ENCODE results near the gene GPR37.

GPR37 gene

GRCh38 chr7:124784879-124785818 is 19.6 kb upstream of the GPR37 start:
- no peak overlapping the region for H3K27ac ChIP-seq (ENCODE audit: low read length, poor library complexity, severe bottlenecking)
- H3K9me3 ChIP-seq (ENCODE audit: control insufficient read depth, low read length) = no peaks in the 10 kb centered on the region
- 39% methylated on average over 6 of the region's 9 CpGs for WGBS
- no peak overlapping the region for H2BK15ac ChIP-seq (ENCODE audit: low read depth, poor library complexity, severe bottlenecking)
- no peaks in the 10 kb centered on the region for H3K79me1 ChIP-seq (replicated peaks; ENCODE audit: low read length, poor library complexity, severe bottlenecking)
- no peak overlapping the region for H3K4me3 ChIP-seq (ENCODE audit: insufficient read depth in 1 of 2, low read depth in 1 of 2, low read length in 2 of 2)
- H2BK12ac ChIP-seq (ENCODE audit: low read length in 2 of 2) = no peak overlapping the region
- peak overlapping the region in 1 of 2 experiments; percentile 58 for H3K4ac ChIP-seq (ENCODE audit: low read depth in 1 of 2, low read length in 2 of 2)
- no peak overlapping the region for H2BK120ac ChIP-seq (ENCODE audit: low read depth, low read length)
- H3K23ac ChIP-seq (ENCODE audit: low read length in 2 of 2) = no peak overlapping the region
- H3K4me2 ChIP-seq (ENCODE audit: low read length, poor library complexity, severe bottlenecking) = no peak overlapping the region
- peak; percentile 71 for DNase-seq
- H3K27me3 ChIP-seq (ENCODE audit: control insufficient read depth in 1 of 2, insufficient read depth in 1 of 2, low read length in 2 of 2) = no peaks in the 10 kb centered on the region
- peak overlapping the region; percentile 80 for H4K8ac ChIP-seq (ENCODE audit: low read length)
- no peak overlapping the region for H4K91ac ChIP-seq (ENCODE audit: low read length)
- H3K36me3 ChIP-seq (ENCODE audit: control insufficient read depth in 1 of 2, insufficient read depth in 2 of 2, low read depth in 1 of 2, low read length in 2 of 2) = no peaks in the 10 kb centered on the region
- H3K4me1 ChIP-seq (ENCODE audit: control insufficient read depth, insufficient read depth, low read depth, low read length) = peaks cover 4% of the 10 kb centered on the region
- no peak overlapping the region for H2AFZ ChIP-seq (ENCODE audit: low read depth, low read length)
- H3K9ac ChIP-seq (ENCODE audit: low read length) = no peak overlapping the region
- H2AK5ac ChIP-seq (ENCODE audit: low read length, severe bottlenecking) = peak overlapping the region; percentile 95
- no peak overlapping the region for H2BK5ac ChIP-seq (ENCODE audit: low read depth, low read length, poor library complexity, severe bottlenecking)
- no peak overlapping the region for H3K14ac ChIP-seq (ENCODE audit: low read length in 2 of 2)
- peak overlapping the region in 1 of 2 experiments; percentile 52 for H3K18ac ChIP-seq (ENCODE audit: low read depth in 1 of 2, low read length in 2 of 2)

- Histone ChIP-seq H3K79me1 (replicated peaks; ENCODE audit: low read length, poor library complexity, severe bottlenecking) (no peaks in the 10 kb centered on the region), H3K36me3 (ENCODE audit: control insufficient read depth in 1 of 2, insufficient read depth in 2 of 2, low read depth in 1 of 2, low read length in 2 of 2) (no peaks in the 10 kb centered on the region), H3K9me3 (ENCODE audit: control insufficient read depth, low read length) (no peaks in the 10 kb centered on the region), H3K23ac (ENCODE audit: low read length in 2 of 2) (no peak overlapping the region), H3K27ac (ENCODE audit: low read length, poor library complexity, severe bottlenecking) (no peak overlapping the region), H3K4me1 (ENCODE audit: control insufficient read depth, insufficient read depth, low read depth, low read length) (peaks cover 4% of the 10 kb centered on the region), H2BK15ac (ENCODE audit: low read depth, poor library complexity, severe bottlenecking) (no peak overlapping the region), H2BK120ac (ENCODE audit: low read depth, low read length) (no peak overlapping the region), H3K9ac (ENCODE audit: low read length) (no peak overlapping the region), H2BK5ac (ENCODE audit: low read depth, low read length, poor library complexity, severe bottlenecking) (no peak overlapping the region), H4K91ac (ENCODE audit: low read length) (no peak overlapping the region), H3K4me2 (ENCODE audit: low read length, poor library complexity, severe bottlenecking) (no peak overlapping the region), H3K14ac (ENCODE audit: low read length in 2 of 2) (no peak overlapping the region), H3K27me3 (ENCODE audit: control insufficient read depth in 1 of 2, insufficient read depth in 1 of 2, low read length in 2 of 2) (no peaks in the 10 kb centered on the region), H3K4ac (ENCODE audit: low read depth in 1 of 2, low read length in 2 of 2) (no peak overlapping the region), H2AFZ (ENCODE audit: low read depth, low read length) (no peak overlapping the region), H2AK5ac (ENCODE audit: low read length, severe bottlenecking) (no peak overlapping the region), H3K4me3 (ENCODE audit: insufficient read depth in 1 of 2, low read depth in 1 of 2, low read length in 2 of 2) (no peak overlapping the region), H3K18ac (ENCODE audit: low read depth in 1 of 2, low read length in 2 of 2) (no peak overlapping the region), H2BK12ac (ENCODE audit: low read length in 2 of 2) (no peak overlapping the region), H4K8ac (ENCODE audit: low read length) (no peak overlapping the region)
- no peak for DNase-seq
- WGBS = 89% methylated on average over 4 of the region's 5 CpGs
These were observed 17.7 kb upstream of the GPR37 start for GRCh38 chr7:124783271-124783670.

GRCh38 chr7:124781907-124782734 is 16.5 kb upstream of the GPR37 start:
- H3K18ac ChIP-seq (ENCODE audit: low read depth in 1 of 2, low read length in 2 of 2) = peak overlapping the region; percentile 16 to 37
- peak overlapping the region; percentile 32 for H2AK5ac ChIP-seq (ENCODE audit: low read length, severe bottlenecking)
- peak; percentile 45 for DNase-seq
- H3K9ac ChIP-seq (ENCODE audit: low read length) = no peak overlapping the region
- no peak overlapping the region for H2BK5ac ChIP-seq (ENCODE audit: low read depth, low read length, poor library complexity, severe bottlenecking)
- no peaks in the 10 kb centered on the region for H3K9me3 ChIP-seq (ENCODE audit: control insufficient read depth, low read length)
- peak overlapping the region; percentile 45 for H4K8ac ChIP-seq (ENCODE audit: low read length)
- H2BK120ac ChIP-seq (ENCODE audit: low read depth, low read length) = no peak overlapping the region
- no peaks in the 10 kb centered on the region for H3K27me3 ChIP-seq (ENCODE audit: control insufficient read depth in 1 of 2, insufficient read depth in 1 of 2, low read length in 2 of 2)
- H3K4me1 ChIP-seq (ENCODE audit: control insufficient read depth, insufficient read depth, low read depth, low read length) = peaks cover 6% of the 10 kb centered on the region
- H3K4ac ChIP-seq (ENCODE audit: low read depth in 1 of 2, low read length in 2 of 2) = peak overlapping the region in 1 of 2 experiments; percentile 57
- no peak overlapping the region for H2AFZ ChIP-seq (ENCODE audit: low read depth, low read length)
- H4K91ac ChIP-seq (ENCODE audit: low read length) = no peak overlapping the region
- WGBS = 61% methylated on average over 9 of the region's 12 CpGs
- no peak overlapping the region for H3K4me3 ChIP-seq (ENCODE audit: insufficient read depth in 1 of 2, low read depth in 1 of 2, low read length in 2 of 2)
- no peak overlapping the region for H3K14ac ChIP-seq (ENCODE audit: low read length in 2 of 2)
- no peaks in the 10 kb centered on the region for H3K79me1 ChIP-seq (replicated peaks; ENCODE audit: low read length, poor library complexity, severe bottlenecking)
- H3K27ac ChIP-seq (ENCODE audit: low read length, poor library complexity, severe bottlenecking) = peak overlapping the region; percentile 13
- peak overlapping the region in 1 of 2 experiments; percentile 15 for H2BK12ac ChIP-seq (ENCODE audit: low read length in 2 of 2)
- H3K36me3 ChIP-seq (ENCODE audit: control insufficient read depth in 1 of 2, insufficient read depth in 2 of 2, low read depth in 1 of 2, low read length in 2 of 2) = no peaks in the 10 kb centered on the region
- H2BK15ac ChIP-seq (ENCODE audit: low read depth, poor library complexity, severe bottlenecking) = peak overlapping the region; percentile 54
- H3K23ac ChIP-seq (ENCODE audit: low read length in 2 of 2) = no peak overlapping the region
- H3K4me2 ChIP-seq (ENCODE audit: low read length, poor library complexity, severe bottlenecking) = no peak overlapping the region

- no peak overlapping the region for H2BK12ac ChIP-seq (ENCODE audit: low read length in 2 of 2)
- H3K23ac ChIP-seq (ENCODE audit: low read length in 2 of 2) = no peak overlapping the region
- no peak overlapping the region for H2BK5ac ChIP-seq (ENCODE audit: low read depth, low read length, poor library complexity, severe bottlenecking)
- H3K4me3 ChIP-seq (ENCODE audit: insufficient read depth in 1 of 2, low read depth in 1 of 2, low read length in 2 of 2) = no peak overlapping the region
- no peaks in the 10 kb centered on the region for H3K79me1 ChIP-seq (replicated peaks; ENCODE audit: low read length, poor library complexity, severe bottlenecking)
- no peak overlapping the region for H3K9ac ChIP-seq (ENCODE audit: low read length)
- H3K18ac ChIP-seq (ENCODE audit: low read depth in 1 of 2, low read length in 2 of 2) = no peak overlapping the region
- no peak overlapping the region for H3K4ac ChIP-seq (ENCODE audit: low read depth in 1 of 2, low read length in 2 of 2)
- H2AFZ ChIP-seq (ENCODE audit: low read depth, low read length) = no peak overlapping the region
- no peak overlapping the region for H3K4me2 ChIP-seq (ENCODE audit: low read length, poor library complexity, severe bottlenecking)
- no peak overlapping the region for H2BK15ac ChIP-seq (ENCODE audit: low read depth, poor library complexity, severe bottlenecking)
- H4K8ac ChIP-seq (ENCODE audit: low read length) = no peak overlapping the region
- H2BK120ac ChIP-seq (ENCODE audit: low read depth, low read length) = no peak overlapping the region
- no peak overlapping the region for H4K91ac ChIP-seq (ENCODE audit: low read length)
- no peaks in the 10 kb centered on the region for H3K9me3 ChIP-seq (ENCODE audit: control insufficient read depth, low read length)
- peak; percentile 53 for DNase-seq
- H3K27me3 ChIP-seq (ENCODE audit: control insufficient read depth in 1 of 2, insufficient read depth in 1 of 2, low read length in 2 of 2) = no peaks in the 10 kb centered on the region
- peaks cover 6% of the 10 kb centered on the region for H3K4me1 ChIP-seq (ENCODE audit: control insufficient read depth, insufficient read depth, low read depth, low read length)
- WGBS = 94% methylated on average over 2 of the region's 2 CpGs
- no peak overlapping the region for H3K27ac ChIP-seq (ENCODE audit: low read length, poor library complexity, severe bottlenecking)
- H3K36me3 ChIP-seq (ENCODE audit: control insufficient read depth in 1 of 2, insufficient read depth in 2 of 2, low read depth in 1 of 2, low read length in 2 of 2) = no peaks in the 10 kb centered on the region
- H2AK5ac ChIP-seq (ENCODE audit: low read length, severe bottlenecking) = no peak overlapping the region
- no peak overlapping the region for H3K14ac ChIP-seq (ENCODE audit: low read length in 2 of 2)
These were observed 15.8 kb upstream of the GPR37 start for GRCh38 chr7:124781418-124781817.

Measured in mesenchymal stem cell (in vitro differentiated cells and primary cell).